ENCODE results near the gene GPRASP2.

DNA sequence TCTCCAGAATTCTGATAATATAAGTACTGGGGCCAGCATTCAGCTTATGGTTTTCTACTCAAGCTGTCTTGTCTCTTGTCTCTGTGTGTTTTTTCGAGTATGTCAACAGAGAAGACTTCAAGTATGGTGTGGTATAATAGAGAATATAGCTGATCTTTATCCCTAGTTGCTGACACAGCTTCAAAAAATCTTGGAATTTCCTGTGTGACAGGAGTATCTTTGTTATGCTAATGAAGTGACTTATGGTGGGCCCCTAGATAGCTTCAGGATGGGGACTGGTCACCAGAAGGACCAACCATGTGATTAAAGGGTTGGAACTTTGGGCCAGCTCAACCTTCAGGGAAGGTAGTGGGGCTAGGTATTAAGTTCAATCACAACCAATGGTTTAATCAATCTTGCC lies 11.2 kb downstream of the GPRASP2 start:
- no peak for TF ChIP-seq RFX1 (IDR thresholded peaks at IDR 0.05)
- no peak for TF ChIP-seq ZNF174 (CRISPR knock-in tag; IDR thresholded peaks at IDR 0.05)
- TF ChIP-seq ZNF175 (CRISPR knock-in tag; IDR thresholded peaks at IDR 0.05; ENCODE audit: low read depth): no peak
- no peak for TF ChIP-seq SMC3 (conservative IDR thresholded peaks at IDR 0.05; ENCODE audit: insufficient read depth, low read depth, low read length)
- TF ChIP-seq TBL1XR1 (IDR thresholded peaks at IDR 0.05; ENCODE audit: low read length in 2 of 2): no peak
- TF ChIP-seq ETV6 (IDR thresholded peaks at IDR 0.05; ENCODE audit: borderline replicate concordance in 1 of 2, low read depth in 2 of 2, low read length in 1 of 2): no peak
- TF ChIP-seq ETV6 (CRISPR knock-in tag; IDR thresholded peaks at IDR 0.05; ENCODE audit: borderline replicate concordance): no peak
